SK-N-SH (cell line): ENCODE data around the gene ACKR3.

Experiments
- CTCF ChIP-seq: fragments of 200-600 bp; sonication (generic); IDR thresholded peaks from 2 replicates; pipeline ENCODE4 v1.6.1; 2017; ENCODE audit warnings: antibody characterized with exemption, mild to moderate bottlenecking, moderate library complexity
- ELF1 ChIP-seq: IDR thresholded peaks from 2 replicates; pipeline ENCODE4 v1.4.0; 2012
- EP300 ChIP-seq, 2 experiments: IDR thresholded peaks; 2 replicates each; pipeline versions ENCODE4 v1.4.0 to v1.6.1; 2012; ENCODE audit warnings: borderline replicate concordance in 1 of 2, low read depth in 1 of 2, low read length in 1 of 2
- EZH2phosphoT487 ChIP-seq: fragments of 200-600 bp; sonication (generic); IDR thresholded peaks from 2 replicates; pipeline ENCODE4 v1.6.1; 2017; ENCODE audit warnings: low read depth, mixed run types, mild to moderate bottlenecking, antibody characterized with exemption, moderate library complexity, borderline replicate concordance
- JUND ChIP-seq: IDR thresholded peaks from 2 replicates; pipeline ENCODE4 v1.4.0; 2012
- POLR2AphosphoS5 ChIP-seq: IDR thresholded peaks from 2 replicates; pipeline ENCODE4 v1.6.1; 2012; ENCODE audit warnings: low read depth, low read length
- REST ChIP-seq: IDR thresholded peaks from 2 replicates; pipeline ENCODE4 v1.6.1; 2012; ENCODE audit warnings: mild to moderate bottlenecking, low read depth, low read length, moderate library complexity
- RXRA ChIP-seq: IDR thresholded peaks from 2 replicates; pipeline ENCODE4 v1.4.0; 2012; ENCODE audit warnings: low read depth, mild to moderate bottlenecking, borderline replicate concordance
- SMC3 ChIP-seq: IDR thresholded peaks from 2 replicates; pipeline ENCODE4 v1.6.1; 2012; ENCODE audit warnings: low read depth, low read length, improper control_type of control experiment
- TAF1 ChIP-seq: IDR thresholded peaks from 2 replicates; pipeline ENCODE4 v1.6.1; 2012; ENCODE audit warnings: low read depth, mild to moderate bottlenecking, low read length, moderate library complexity, borderline replicate concordance
- TCF12 ChIP-seq: IDR thresholded peaks from 2 replicates; pipeline ENCODE4 v1.4.0; 2012
- USF1 ChIP-seq: IDR thresholded peaks from 2 replicates; pipeline ENCODE4 v1.4.0; 2012; ENCODE audit warnings: low read depth, borderline replicate concordance
- YY1 ChIP-seq: IDR thresholded peaks from 2 replicates; pipeline ENCODE4 v1.4.0; 2012; ENCODE audit warnings: low read depth, mild to moderate bottlenecking

GRCh38 chr2:236610991-236611821 is 41.6 kb downstream of the ACKR3 start:
- TF ChIP-seq CTCF (no peak), RXRA (no peak), TCF12 (no peak), YY1 (no peak), POLR2AphosphoS5 (no peak), EZH2phosphoT487 (no peak), TAF1 (no peak), REST (no peak), ELF1 (no peak), SMC3 (no peak), EP300 (IDR thresholded peaks at IDR 0.05; ENCODE audit: borderline replicate concordance in 1 of 2, low read depth in 1 of 2, low read length in 1 of 2) (no peak), USF1 (no peak), JUND (no peak)
